ENCODE results near the gene IFNLR1. TPM values are rescaled to one million over a fixed set of nuclear protein-coding genes. Genes with fewer than 3 reads are reported as not detected.

The IFNLR1 gene
- total and polyA plus RNA-seq, 2 of the 8 experiments (the other 6 are each of a cell fraction or from before 2014, with no cell fraction given), result 6.8 to 10.1 TPM

- TF ChIP-seq CTCF (IDR thresholded peaks at IDR 0.05; ENCODE audit: control extremely low read depth in 1 of 3, insufficient read depth in 1 of 3, low read depth in 1 of 3, low read length in 3 of 3) (no peak), POLR2AphosphoS5 (IDR thresholded peaks at IDR 0.05; ENCODE audit: low read depth, low read length) (0 out of 2 replicates have a peak, but pooled peaks have one; percentile 17), TCF12 (IDR thresholded peaks at IDR 0.05; ENCODE audit: low read depth, low read length) (no peak), SUZ12 (IDR thresholded peaks at IDR 0.05; ENCODE audit: low read length) (no peak), ATF3 (IDR thresholded peaks at IDR 0.05; ENCODE audit: insufficient read depth, low read depth, low read length) (no peak), CHD2 (IDR thresholded peaks at IDR 0.05; ENCODE audit: low read length) (no peak), SRF (IDR thresholded peaks at IDR 0.05; ENCODE audit: low read depth, low read length) (no peak), SAP30 (IDR thresholded peaks at IDR 0.05; ENCODE audit: insufficient read depth, insufficient replicate concordance, low read length) (no peak)
Measured at GRCh38 chr1:24186993-24187790, at the start of gene IFNLR1 (continued).

Measured in H1 (cell line).